ENCODE measurements around the gene NBL1. TPM values are rescaled to one million over a fixed set of nuclear protein-coding genes. Genes with fewer than 3 reads are reported as not detected.

Gene NBL1
- total and polyA plus RNA-seq, 10 of the 15 experiments (the other 5 are each of a cell fraction or from before 2014, with no cell fraction given): 0.13 to 2.4 (median 0.81) TPM; not detected in 1

- intact Hi-C loops (cut with micrococcal nuclease; ENCODE audit: unreplicated experiment): loop anchor here (1.0 kb wide), 1 partner anchor 43 kb away; no protein-coding TSS in a partner anchor
- ChIA-PET RAD21 (ENCODE audit: unreplicated experiment) (interaction anchor here (0.7 to 4.4 kb wide), 5 partner anchors 24 to 79 kb away, joined by 3 to 84 read pairs (median 3); no protein-coding TSS in a partner anchor), POLR2A (interaction anchor here (0.6 to 1.0 kb wide), 3 partner anchors 14 to 435 kb away, joined by 3 read pairs; no protein-coding TSS in a partner anchor), CTCF (interaction anchor here (0.5 to 14.4 kb wide), 26 partner anchors 7 to 938 kb away, joined by 3 to 378 read pairs (median 4); partner anchors contain the start of gene HTR6), SMC1A (ENCODE audit: uncharacterized antibody, unreplicated experiment) (interaction anchor here (1.0 to 5.1 kb wide), 9 partner anchors 10 to 312 kb away, joined by 3 to 99 read pairs (median 4); no protein-coding TSS in a partner anchor)
- WGBS (ENCODE audit: insufficient coverage, insufficient replicate concordance, low lambda C conversion rate, missing lambda C conversion rate): 40% methylated on average over 19 of the region's 19 CpGs
- no peak overlapping the region; the same call in 1 of the 2 replicates for H3K4me2 ChIP-seq (ENCODE audit: control insufficient read depth, insufficient read depth)
- H2AFZ ChIP-seq (ENCODE audit: control insufficient read depth, low read depth, low read length): no peak overlapping the region
- FAIRE-seq (peak; percentile 76), ATAC-seq (peak; percentile 95), DNase-seq (ENCODE audit: low read depth, low spot score) (no peak)
- H3K36me3 ChIP-seq (ENCODE audit: control insufficient read depth in 2 of 2, insufficient read depth in 2 of 2, low read length in 1 of 2): peaks cover 0 to 4% of the 10 kb centered on the region in 2 experiments; a peak in 1 of 4 replicates
- BruUV-seq (replicated peaks): no TSS peak
- H3K9ac ChIP-seq (ENCODE audit: control insufficient read depth, insufficient read depth, low read length): no peak overlapping the region
- no peak overlapping the region for H3K4me3 ChIP-seq
- no peaks in the 10 kb centered on the region for H3K79me2 ChIP-seq (ENCODE audit: control insufficient read depth, insufficient read depth, low read length)
- no peaks in the 10 kb centered on the region for H4K20me1 ChIP-seq (ENCODE audit: control insufficient read depth, insufficient read depth)
- in situ Hi-C loops (cut with MboI): loop anchor here (5.0 kb wide), 1 partner anchor 42 kb away; the partner anchor contains the start of gene HTR6
- no peaks in the 10 kb centered on the region for H3K9me3 ChIP-seq (replicated peaks; ENCODE audit: control insufficient read depth, insufficient read depth, low read length)
- H3K27me3 ChIP-seq (replicated peaks in 1 of 2; ENCODE audit: control insufficient read depth in 2 of 2, insufficient read depth in 2 of 2, low read length in 1 of 2): no peaks in the 10 kb centered on the region
- peak overlapping the region; percentile 13; the same call in 1 of the 2 replicates for H3K27ac ChIP-seq (ENCODE audit: control insufficient read depth, insufficient read depth)
- peaks cover 17% of the 10 kb centered on the region for H3K4me1 ChIP-seq (ENCODE audit: control insufficient read depth, insufficient read depth, low read length)
- TF ChIP-seq, protein P1, sequence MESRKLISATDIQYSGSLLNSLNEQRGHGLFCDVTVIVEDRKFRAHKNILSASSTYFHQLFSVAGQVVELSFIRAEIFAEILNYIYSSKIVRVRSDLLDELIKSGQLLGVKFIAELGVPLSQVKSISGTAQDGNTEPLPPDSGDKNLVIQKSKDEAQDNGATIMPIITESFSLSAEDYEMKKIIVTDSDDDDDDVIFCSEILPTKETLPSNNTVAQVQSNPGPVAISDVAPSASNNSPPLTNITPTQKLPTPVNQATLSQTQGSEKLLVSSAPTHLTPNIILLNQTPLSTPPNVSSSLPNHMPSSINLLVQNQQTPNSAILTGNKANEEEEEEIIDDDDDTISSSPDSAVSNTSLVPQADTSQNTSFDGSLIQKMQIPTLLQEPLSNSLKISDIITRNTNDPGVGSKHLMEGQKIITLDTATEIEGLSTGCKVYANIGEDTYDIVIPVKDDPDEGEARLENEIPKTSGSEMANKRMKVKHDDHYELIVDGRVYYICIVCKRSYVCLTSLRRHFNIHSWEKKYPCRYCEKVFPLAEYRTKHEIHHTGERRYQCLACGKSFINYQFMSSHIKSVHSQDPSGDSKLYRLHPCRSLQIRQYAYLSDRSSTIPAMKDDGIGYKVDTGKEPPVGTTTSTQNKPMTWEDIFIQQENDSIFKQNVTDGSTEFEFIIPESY (IDR thresholded peaks at IDR 0.05): no peak
- TF ChIP-seq PAX8 (IDR thresholded peaks at IDR 0.05) (no peak), ZNF384 (IDR thresholded peaks at IDR 0.05; ENCODE audit: borderline replicate concordance, low read depth, low read length) (no peak), ASH2L (IDR thresholded peaks at IDR 0.05; ENCODE audit: borderline replicate concordance, low read depth) (no peak), CBX3 (IDR thresholded peaks at IDR 0.05; ENCODE audit: borderline replicate concordance, low read depth) (no peak)
- TF ChIP-seq, protein P2, sequence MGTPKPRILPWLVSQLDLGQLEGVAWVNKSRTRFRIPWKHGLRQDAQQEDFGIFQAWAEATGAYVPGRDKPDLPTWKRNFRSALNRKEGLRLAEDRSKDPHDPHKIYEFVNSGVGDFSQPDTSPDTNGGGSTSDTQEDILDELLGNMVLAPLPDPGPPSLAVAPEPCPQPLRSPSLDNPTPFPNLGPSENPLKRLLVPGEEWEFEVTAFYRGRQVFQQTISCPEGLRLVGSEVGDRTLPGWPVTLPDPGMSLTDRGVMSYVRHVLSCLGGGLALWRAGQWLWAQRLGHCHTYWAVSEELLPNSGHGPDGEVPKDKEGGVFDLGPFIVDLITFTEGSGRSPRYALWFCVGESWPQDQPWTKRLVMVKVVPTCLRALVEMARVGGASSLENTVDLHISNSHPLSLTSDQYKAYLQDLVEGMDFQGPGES (IDR thresholded peaks at IDR 0.05): no peak
- TF ChIP-seq, protein P3, sequence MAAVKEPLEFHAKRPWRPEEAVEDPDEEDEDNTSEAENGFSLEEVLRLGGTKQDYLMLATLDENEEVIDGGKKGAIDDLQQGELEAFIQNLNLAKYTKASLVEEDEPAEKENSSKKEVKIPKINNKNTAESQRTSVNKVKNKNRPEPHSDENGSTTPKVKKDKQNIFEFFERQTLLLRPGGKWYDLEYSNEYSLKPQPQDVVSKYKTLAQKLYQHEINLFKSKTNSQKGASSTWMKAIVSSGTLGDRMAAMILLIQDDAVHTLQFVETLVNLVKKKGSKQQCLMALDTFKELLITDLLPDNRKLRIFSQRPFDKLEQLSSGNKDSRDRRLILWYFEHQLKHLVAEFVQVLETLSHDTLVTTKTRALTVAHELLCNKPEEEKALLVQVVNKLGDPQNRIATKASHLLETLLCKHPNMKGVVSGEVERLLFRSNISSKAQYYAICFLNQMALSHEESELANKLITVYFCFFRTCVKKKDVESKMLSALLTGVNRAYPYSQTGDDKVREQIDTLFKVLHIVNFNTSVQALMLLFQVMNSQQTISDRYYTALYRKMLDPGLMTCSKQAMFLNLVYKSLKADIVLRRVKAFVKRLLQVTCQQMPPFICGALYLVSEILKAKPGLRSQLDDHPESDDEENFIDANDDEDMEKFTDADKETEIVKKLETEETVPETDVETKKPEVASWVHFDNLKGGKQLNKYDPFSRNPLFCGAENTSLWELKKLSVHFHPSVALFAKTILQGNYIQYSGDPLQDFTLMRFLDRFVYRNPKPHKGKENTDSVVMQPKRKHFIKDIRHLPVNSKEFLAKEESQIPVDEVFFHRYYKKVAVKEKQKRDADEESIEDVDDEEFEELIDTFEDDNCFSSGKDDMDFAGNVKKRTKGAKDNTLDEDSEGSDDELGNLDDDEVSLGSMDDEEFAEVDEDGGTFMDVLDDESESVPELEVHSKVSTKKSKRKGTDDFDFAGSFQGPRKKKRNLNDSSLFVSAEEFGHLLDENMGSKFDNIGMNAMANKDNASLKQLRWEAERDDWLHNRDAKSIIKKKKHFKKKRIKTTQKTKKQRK (IDR thresholded peaks at IDR 0.05; ENCODE audit: low read depth, low read length): no peak
- TF ChIP-seq, protein P4, sequence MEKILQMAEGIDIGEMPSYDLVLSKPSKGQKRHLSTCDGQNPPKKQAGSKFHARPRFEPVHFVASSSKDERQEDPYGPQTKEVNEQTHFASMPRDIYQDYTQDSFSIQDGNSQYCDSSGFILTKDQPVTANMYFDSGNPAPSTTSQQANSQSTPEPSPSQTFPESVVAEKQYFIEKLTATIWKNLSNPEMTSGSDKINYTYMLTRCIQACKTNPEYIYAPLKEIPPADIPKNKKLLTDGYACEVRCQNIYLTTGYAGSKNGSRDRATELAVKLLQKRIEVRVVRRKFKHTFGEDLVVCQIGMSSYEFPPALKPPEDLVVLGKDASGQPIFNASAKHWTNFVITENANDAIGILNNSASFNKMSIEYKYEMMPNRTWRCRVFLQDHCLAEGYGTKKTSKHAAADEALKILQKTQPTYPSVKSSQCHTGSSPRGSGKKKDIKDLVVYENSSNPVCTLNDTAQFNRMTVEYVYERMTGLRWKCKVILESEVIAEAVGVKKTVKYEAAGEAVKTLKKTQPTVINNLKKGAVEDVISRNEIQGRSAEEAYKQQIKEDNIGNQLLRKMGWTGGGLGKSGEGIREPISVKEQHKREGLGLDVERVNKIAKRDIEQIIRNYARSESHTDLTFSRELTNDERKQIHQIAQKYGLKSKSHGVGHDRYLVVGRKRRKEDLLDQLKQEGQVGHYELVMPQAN (conservative IDR thresholded peaks at IDR 0.05): no peak
- TF ChIP-seq, protein P5, sequence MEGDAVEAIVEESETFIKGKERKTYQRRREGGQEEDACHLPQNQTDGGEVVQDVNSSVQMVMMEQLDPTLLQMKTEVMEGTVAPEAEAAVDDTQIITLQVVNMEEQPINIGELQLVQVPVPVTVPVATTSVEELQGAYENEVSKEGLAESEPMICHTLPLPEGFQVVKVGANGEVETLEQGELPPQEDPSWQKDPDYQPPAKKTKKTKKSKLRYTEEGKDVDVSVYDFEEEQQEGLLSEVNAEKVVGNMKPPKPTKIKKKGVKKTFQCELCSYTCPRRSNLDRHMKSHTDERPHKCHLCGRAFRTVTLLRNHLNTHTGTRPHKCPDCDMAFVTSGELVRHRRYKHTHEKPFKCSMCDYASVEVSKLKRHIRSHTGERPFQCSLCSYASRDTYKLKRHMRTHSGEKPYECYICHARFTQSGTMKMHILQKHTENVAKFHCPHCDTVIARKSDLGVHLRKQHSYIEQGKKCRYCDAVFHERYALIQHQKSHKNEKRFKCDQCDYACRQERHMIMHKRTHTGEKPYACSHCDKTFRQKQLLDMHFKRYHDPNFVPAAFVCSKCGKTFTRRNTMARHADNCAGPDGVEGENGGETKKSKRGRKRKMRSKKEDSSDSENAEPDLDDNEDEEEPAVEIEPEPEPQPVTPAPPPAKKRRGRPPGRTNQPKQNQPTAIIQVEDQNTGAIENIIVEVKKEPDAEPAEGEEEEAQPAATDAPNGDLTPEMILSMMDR (IDR thresholded peaks at IDR 0.05 in 2 of 3, conservative IDR thresholded peaks at IDR 0.05 in 1 of 3; ENCODE audit: control insufficient read depth in 2 of 3, extremely low read depth in 1 of 3, insufficient read depth in 1 of 3, low read depth in 3 of 3, low read length in 3 of 3): peak; percentile 81 to 98 (median 91)
Measured at GRCh38 chr1:19704247-19705113, 60.4 kb downstream of the NBL1 start.

Data from GM12878 (cell line).